Measurements from ENCODE around the gene DIPK1B.

- TF ChIP-seq YY1 (IDR thresholded peaks at IDR 0.05; ENCODE audit: insufficient read depth, insufficient read length) (no peak), ZNF274 (IDR thresholded peaks at IDR 0.05; ENCODE audit: low read depth, low read length) (no peak), SUZ12 (IDR thresholded peaks at IDR 0.05; ENCODE audit: extremely low read depth, insufficient read depth, insufficient read length) (no peak)
Observed at GRCh38 chr9:136689108-136689460, 23.3 kb upstream of the DIPK1B start.
